ENCODE measurements around the gene PDE11A. TPM values are rescaled to one million over a fixed set of nuclear protein-coding genes. Genes with fewer than 3 reads are reported as not detected.

Gene PDE11A
- 1 to 10 TPM in 1 of 2 donors, under 1 TPM in 1; 0.28 to 3.5 TPM for total RNA-seq

- no peaks in the 10 kb centered on the region for H3K27me3 ChIP-seq (replicated peaks; ENCODE audit: insufficient read depth)
- H3K36me3 ChIP-seq, result no peaks in the 10 kb centered on the region
- peaks cover 0 to 7% of the 10 kb centered on the region in 2 donors for H3K4me1 ChIP-seq (ENCODE audit: control insufficient read depth in 1 of 2, low read depth in 2 of 2)
- H3K27ac ChIP-seq, result peak within 1 kb of the TSS in 1 of 2 donors; percentile 9
- H3K9me3 ChIP-seq, result no peaks in the 10 kb centered on the region
- H3K4me3 ChIP-seq, result peak within 1 kb of the TSS; percentile 69
- peak; percentile 80 for ATAC-seq (ENCODE audit: insufficient number of reproducible peaks, low FRiP score, low read depth)
- TF ChIP-seq, protein P1, sequence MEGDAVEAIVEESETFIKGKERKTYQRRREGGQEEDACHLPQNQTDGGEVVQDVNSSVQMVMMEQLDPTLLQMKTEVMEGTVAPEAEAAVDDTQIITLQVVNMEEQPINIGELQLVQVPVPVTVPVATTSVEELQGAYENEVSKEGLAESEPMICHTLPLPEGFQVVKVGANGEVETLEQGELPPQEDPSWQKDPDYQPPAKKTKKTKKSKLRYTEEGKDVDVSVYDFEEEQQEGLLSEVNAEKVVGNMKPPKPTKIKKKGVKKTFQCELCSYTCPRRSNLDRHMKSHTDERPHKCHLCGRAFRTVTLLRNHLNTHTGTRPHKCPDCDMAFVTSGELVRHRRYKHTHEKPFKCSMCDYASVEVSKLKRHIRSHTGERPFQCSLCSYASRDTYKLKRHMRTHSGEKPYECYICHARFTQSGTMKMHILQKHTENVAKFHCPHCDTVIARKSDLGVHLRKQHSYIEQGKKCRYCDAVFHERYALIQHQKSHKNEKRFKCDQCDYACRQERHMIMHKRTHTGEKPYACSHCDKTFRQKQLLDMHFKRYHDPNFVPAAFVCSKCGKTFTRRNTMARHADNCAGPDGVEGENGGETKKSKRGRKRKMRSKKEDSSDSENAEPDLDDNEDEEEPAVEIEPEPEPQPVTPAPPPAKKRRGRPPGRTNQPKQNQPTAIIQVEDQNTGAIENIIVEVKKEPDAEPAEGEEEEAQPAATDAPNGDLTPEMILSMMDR (IDR thresholded peaks at IDR 0.05), result no peak
- peak; percentile 63 for DNase-seq (ENCODE audit: low spot score)
Observed at GRCh38 chr2:178072383-178073301, at the start of gene PDE11A. PDE11A (minus strand) TSS chr2:178072777; CDS start chr2:178072437, 340 bp downstream.

DNA sequence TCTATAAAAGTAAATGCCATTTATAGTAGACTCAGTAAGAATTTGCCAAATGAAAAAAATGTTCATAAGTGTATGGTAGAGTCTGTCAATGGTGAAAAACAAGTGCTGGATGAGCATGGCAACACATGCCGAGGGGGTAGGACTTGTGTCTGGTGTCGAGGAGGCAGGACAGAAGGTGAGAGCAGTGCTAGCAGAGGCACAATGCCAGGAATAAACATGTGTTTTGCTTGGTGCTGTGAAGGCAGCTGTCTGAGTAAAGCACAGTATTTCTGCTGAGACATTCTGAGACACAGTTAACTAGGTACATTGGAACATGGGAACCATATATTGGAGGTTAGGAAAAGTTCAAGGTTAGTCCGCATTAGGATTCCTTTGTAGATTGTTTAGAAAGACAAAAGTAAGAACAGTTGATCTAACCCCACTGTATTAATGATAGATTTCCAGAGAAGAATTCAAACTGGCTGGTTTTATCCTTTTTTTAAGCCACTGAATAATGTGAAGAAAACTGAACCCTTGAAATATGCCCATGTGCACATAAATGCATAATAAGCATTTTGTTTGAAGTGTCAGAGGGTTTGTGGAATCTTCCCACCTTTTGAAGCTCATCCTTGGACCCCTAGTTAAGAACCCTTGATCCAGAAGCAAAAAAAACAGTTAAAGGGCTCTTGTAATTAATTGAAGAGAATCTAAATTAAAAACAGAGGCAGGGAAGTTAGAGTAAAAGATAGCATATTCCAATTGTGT, 46.8 kb upstream of the PDE11A start:
- no peak for ATAC-seq (ENCODE audit: insufficient number of reproducible peaks, low FRiP score, low read depth)

GRCh38 chr2:178117725-178118124, 45.1 kb upstream of the PDE11A start:
- Histone ChIP-seq H3K9me3 (no peaks in the 10 kb centered on the region), H3K27ac (no peak overlapping the region), H3K36me3 (peaks cover 8% of the 10 kb centered on the region), H3K4me1 (ENCODE audit: control insufficient read depth in 1 of 2, low read depth in 2 of 2) (no peaks in the 10 kb centered on the region), H3K4me3 (no peak overlapping the region), H3K27me3 (replicated peaks; ENCODE audit: insufficient read depth) (no peaks in the 10 kb centered on the region)
- no peak for ATAC-seq (ENCODE audit: insufficient number of reproducible peaks, low FRiP score, low read depth)
- DNase-seq (ENCODE audit: low spot score), result no peak
- TF ChIP-seq, protein P1 (IDR thresholded peaks at IDR 0.05), result no peak

More for the DNA sequence above, 46.8 kb upstream of the PDE11A start:
- Histone ChIP-seq H3K27me3 (replicated peaks; ENCODE audit: insufficient read depth) (no peaks in the 10 kb centered on the region), H3K4me3 (no peak overlapping the region), H3K27ac (no peak overlapping the region), H3K9me3 (no peaks in the 10 kb centered on the region), H3K36me3 (peaks cover 15% of the 10 kb centered on the region), H3K4me1 (ENCODE audit: control insufficient read depth in 1 of 2, low read depth in 2 of 2) (no peaks in the 10 kb centered on the region)
- DNase-seq (ENCODE audit: low spot score), result no peak
- TF ChIP-seq, protein P1 (IDR thresholded peaks at IDR 0.05), result no peak

- no peaks in the 10 kb centered on the region for H3K4me1 ChIP-seq (ENCODE audit: control insufficient read depth in 1 of 2, low read depth in 2 of 2)
- no peaks in the 10 kb centered on the region for H3K27me3 ChIP-seq (replicated peaks; ENCODE audit: insufficient read depth)
- H3K36me3 ChIP-seq, result peaks cover 5% of the 10 kb centered on the region
- ATAC-seq (ENCODE audit: insufficient number of reproducible peaks, low FRiP score, low read depth) (no peak), DNase-seq (ENCODE audit: low spot score) (no peak)
- no peaks in the 10 kb centered on the region for H3K9me3 ChIP-seq
- H3K4me3 ChIP-seq, result no peak overlapping the region
- TF ChIP-seq, protein P1 (IDR thresholded peaks at IDR 0.05), result no peak
- H3K27ac ChIP-seq, result no peak overlapping the region
Observed at GRCh38 chr2:178115271-178115670, 42.7 kb upstream of the PDE11A start.

DNA sequence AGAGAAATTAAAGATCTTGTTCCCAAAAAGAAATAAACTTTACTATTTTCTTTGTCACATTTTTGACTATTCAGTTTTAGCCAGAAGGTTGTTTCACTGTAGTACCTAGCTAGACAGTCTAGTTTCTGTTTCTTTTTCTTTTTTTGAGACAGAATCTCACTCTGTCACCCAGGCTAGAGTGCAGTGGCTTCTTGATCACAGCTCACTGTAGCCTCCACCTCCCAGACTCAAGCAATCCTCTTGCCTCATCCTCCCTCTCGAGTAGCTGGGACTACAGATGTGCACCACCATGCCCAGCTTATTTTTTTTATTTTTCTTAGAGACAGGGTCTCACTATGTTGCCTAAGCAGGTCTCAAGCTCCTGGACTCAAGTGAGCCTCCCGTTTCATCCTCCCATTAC, 41.9 kb upstream of the PDE11A start:
- DNase-seq (ENCODE audit: low spot score) (no peak), ATAC-seq (ENCODE audit: insufficient number of reproducible peaks, low FRiP score, low read depth) (no peak)
- TF ChIP-seq, protein P1 (IDR thresholded peaks at IDR 0.05), result no peak
- Histone ChIP-seq H3K36me3 (no peaks in the 10 kb centered on the region), H3K27ac (no peak overlapping the region), H3K27me3 (replicated peaks; ENCODE audit: insufficient read depth) (no peaks in the 10 kb centered on the region), H3K4me1 (ENCODE audit: control insufficient read depth in 1 of 2, low read depth in 2 of 2) (no peaks in the 10 kb centered on the region), H3K9me3 (no peaks in the 10 kb centered on the region), H3K4me3 (no peak overlapping the region)

Data from thoracic aorta (tissue), 2 donors.